NCI-H226 (cell line): ENCODE data around the gene SYCP2.
"Not testable (repeated sequence)": the region's sequence is repeated elsewhere in the genome, so short reads cannot be mapped to it uniquely, and the experiment has no call there.

Experiments used
- DNase-seq: peaks from one replicate; pipeline ENCODE4 v3.0.0-alpha.2; 2015

SYCP2 gene, protein sequence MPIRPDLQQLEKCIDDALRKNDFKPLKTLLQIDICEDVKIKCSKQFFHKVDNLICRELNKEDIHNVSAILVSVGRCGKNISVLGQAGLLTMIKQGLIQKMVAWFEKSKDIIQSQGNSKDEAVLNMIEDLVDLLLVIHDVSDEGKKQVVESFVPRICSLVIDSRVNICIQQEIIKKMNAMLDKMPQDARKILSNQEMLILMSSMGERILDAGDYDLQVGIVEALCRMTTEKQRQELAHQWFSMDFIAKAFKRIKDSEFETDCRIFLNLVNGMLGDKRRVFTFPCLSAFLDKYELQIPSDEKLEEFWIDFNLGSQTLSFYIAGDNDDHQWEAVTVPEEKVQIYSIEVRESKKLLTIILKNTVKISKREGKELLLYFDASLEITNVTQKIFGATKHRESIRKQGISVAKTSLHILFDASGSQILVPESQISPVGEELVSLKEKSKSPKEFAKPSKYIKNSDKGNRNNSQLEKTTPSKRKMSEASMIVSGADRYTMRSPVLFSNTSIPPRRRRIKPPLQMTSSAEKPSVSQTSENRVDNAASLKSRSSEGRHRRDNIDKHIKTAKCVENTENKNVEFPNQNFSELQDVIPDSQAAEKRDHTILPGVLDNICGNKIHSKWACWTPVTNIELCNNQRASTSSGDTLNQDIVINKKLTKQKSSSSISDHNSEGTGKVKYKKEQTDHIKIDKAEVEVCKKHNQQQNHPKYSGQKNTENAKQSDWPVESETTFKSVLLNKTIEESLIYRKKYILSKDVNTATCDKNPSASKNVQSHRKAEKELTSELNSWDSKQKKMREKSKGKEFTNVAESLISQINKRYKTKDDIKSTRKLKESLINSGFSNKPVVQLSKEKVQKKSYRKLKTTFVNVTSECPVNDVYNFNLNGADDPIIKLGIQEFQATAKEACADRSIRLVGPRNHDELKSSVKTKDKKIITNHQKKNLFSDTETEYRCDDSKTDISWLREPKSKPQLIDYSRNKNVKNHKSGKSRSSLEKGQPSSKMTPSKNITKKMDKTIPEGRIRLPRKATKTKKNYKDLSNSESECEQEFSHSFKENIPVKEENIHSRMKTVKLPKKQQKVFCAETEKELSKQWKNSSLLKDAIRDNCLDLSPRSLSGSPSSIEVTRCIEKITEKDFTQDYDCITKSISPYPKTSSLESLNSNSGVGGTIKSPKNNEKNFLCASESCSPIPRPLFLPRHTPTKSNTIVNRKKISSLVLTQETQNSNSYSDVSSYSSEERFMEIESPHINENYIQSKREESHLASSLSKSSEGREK (N-terminal part only)

DNA sequence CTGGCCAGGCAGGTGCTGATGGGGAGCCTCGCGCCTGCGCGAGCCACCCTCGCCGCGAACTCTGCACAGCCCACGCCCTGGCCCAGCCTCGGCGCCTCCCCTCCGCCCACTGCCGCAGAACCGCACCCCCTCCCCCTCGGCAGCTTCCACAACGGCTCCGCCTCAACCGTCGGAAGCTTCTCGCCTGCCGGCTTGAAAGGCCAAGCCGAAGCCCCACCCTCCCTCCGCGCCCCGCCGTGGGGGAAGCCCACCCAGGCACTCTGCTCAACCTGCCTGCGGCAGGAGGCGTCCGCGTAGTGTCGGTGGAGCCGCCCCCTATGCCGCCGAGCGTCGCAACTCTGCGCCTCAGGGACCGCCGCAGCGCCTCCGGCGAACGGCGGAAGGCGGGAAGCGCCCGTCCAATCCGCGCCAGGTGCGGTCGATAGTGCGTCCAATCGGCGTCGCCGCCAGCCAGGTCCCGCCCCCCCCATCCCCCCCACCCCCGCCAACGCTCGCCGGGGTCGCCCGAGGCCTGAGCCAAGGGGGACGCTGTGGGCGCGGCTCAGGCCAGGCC, at the start of gene SYCP2:
Gene SYCP2, minus strand, starts transcription at position 342 of the 553 bp plus-strand sequence. CDS start 11,224 bp downstream, outside the sequence.
- DNase-seq, result no peak

DNA sequence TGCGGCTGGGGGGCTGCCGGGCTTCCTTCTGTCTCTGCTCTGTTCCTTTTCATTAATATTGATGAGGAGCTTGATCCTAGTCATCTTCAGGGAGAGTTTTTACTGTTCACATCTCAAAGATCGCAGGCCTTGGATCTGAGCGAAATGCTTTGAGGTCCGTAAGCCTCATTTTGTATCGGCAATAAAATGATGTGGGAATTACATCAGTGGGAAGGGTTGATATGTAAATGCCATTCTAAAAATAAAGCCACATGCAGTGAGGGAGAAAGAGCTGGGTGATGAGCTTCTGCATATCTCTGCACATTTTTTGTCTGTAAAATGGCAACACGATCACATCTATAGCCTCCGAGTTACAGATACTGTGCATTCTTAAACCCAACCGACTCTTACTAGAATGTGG, 49.6 kb upstream of the SYCP2 start:
- DNase-seq, result no peak

DNA sequence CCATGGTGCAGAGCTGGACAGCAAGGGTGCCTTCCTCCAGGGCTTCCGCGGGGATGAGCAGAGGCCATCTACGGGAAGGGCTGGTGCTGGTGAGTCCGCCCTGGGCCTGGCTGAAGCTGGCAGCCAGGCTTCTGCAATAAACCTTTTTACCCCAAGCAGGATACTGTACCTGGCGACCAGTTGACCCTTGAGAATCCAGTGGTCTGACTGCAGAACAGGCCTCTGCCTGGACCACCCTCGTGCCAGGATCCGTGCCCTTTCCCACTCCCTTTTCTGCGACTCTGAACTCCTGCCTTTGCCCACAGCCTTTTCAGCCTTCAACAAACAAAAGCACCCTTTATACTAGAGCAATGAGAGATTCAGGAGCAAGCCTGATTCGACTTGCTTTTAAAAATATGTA, 43.6 kb upstream of the SYCP2 start:
- no peak for DNase-seq

DNA sequence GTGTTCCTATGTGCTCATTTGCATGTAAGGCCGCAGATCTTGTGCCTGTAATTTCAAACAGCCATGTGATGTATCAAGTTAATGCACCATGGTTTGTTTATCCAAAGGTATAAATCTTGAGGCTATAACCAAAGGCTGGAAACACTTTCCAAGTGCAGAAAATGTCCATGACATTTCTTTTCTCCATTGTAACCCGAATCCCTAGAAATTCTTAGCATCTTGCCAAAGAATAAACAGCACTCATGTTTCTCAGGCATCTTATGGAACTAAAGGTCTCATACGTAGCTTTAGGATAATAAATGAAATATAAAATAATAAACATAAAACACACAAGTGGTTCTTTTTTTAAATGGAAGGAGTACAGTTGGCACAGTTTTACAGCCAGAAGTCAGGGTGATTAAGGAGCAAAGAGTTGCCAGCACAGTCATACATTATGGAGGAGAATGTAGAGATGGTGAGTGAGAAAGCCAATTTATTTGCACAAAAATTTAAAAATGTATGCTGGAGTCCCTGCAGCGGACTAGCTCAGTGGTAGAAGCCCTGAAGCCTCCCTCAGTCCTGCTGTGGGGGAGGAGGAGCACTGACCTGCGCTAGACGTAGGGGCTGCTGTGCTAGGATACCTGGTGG, 42.8 kb upstream of the SYCP2 start:
- DNase-seq, result no peak

DNA sequence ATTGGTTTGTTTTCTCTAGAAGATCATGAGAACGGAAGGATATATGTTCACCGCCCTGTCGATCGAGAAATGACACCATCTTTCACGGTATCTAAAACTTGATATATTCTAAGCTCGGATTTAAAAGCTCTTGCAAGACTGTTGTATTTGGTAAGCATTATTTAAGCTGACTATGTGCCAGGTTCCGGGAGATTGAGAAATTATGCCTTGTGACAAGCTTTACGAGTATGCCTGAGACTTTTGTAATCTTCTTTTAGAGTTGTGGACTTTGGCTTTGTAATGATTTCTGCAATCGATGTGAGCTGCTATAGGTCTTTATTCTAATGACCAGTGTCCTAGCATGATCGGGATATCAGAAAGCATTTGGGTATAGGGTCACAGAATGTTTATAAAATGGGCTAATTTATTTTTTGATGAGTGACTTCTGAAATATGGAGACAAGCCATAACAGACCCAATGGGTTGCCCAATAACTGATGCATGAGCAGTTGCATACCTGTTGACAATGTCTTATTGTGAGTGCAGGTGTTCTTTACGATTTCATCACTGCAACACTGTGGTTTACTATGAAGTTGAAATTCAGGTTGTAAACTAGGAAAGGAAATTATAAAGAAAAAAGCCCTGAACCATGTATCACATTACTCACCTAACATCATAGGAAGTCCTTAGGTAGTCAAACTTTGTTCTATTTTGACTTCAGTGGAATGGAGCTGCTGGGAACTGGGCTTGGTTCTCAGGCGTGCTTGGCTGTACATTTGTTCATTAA, 38.8 kb upstream of the SYCP2 start:
- no peak for DNase-seq

DNA sequence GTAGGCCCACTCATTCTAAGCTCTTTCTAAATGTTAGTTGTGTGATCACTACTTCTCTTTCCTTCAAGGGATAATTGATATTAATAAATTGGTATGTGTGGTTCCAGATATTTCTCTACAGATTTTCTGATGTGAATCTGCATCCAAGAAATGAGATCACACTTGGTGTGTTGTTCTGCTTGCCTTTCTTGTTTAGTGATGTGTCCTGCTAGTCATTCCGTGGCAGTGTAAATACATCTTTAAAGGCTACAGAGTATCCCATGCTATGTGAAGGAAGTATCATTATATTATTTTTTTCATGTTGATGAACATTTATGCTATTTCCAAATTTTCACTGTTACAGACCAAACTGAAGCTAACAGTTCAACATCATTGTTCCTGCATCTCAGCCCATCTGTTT, 38.0 kb upstream of the SYCP2 start:
- no peak for DNase-seq

DNA sequence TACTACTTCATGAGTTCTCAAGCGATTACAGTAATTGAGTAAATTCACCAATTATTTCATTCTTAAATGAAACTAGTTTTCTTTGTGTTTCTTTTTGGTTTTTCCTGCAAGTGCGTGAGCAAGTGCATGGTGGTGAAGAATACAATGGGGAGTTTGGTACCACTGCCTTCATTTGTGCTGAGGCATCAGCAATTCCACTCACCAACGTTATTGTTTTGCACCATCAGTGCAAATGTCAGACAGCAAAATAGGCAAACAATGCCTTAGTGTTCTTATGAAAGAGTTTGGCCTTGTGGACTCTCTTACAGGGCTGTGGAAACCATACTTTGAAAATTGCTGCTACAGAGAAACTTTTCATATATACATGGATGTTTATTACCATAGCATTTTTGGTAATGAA, 33.0 kb upstream of the SYCP2 start:
- DNase-seq, result no peak

DNA sequence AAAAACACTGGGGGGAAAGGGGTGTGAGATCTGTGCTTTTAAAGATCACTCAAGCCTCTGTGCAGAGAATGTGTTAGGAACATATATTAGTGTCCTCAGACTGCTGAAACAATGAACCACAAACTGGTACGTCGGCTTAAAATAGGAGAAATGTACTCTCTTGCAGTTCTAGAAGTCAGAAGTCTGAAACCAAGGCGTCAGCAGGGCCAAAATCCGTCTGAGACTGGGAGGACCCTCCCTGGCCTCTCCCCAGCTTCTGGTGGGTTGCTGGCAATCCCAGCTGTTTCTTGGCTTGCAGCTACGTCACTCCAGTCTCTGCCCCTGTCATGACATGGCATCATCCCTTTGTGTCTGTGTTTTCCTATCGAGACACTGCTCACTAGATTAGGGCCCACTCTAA, 28.7 kb upstream of the SYCP2 start:
- DNase-seq, result no peak

DNA sequence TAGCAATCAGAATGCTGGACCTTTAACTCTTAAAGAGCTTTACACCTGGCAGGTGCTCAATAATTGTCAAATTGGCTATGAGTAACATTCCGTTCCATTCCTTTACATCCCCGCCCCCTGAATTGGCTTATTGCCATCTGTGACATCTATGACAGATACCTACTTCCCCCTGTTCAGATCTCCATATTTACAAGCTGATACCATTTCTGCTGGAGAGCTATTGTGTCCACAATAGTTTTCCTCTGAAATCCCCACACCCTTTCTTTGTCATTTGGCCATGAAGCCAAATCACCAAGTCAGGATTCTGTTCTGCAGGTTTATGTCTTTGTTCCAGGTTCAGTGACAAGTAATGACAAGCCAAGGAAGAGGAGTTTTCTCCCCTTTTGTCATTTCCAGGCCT, 28.0 kb upstream of the SYCP2 start:
- no peak for DNase-seq

DNA sequence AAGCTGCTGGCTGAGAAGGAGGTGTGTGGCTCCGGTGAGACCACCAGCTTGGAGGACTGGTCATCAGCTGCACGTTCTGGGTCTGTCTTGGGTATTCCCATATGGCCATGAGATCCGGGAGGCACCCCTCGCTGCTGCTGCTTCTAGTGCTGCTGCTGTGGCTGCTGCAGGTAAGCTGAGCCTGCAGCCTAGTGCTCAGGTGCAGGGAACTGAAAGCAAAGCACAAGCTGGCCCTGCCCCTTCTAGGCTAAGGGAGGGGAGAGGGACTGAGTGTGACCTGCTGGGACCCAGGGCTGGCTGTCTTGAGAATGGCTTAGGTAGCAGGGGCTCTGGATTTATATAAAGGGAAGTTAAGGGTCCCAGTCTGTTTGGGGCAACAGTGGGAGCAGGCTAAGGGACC, 25.2 kb upstream of the SYCP2 start:
- no peak for DNase-seq

DNA sequence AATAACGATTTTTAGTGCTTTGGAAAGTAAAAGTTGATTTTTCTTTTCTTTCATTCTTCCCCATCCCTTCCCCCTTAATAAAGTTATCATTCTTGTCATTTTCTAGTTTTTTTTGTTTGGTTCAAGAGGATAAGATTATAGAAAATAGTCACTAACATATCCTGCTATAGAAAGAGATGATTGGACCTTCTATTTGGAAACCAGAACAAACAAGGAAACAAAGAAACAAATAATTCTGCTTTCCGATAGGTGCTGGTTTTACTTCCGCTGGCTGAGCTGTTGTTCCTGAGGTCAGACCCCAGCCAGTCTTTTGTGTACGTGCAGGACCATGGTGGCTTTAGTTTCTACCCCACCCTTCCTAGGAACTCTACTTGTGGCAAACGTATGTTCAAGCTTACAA, 24.7 kb upstream of the SYCP2 start, which contains the start of gene CDH26:
Gene CDH26, plus strand, starts transcription at position 301 of the 400 bp plus-strand sequence. CDS start 304 bp downstream, outside the sequence.
- no peak for DNase-seq

DNA sequence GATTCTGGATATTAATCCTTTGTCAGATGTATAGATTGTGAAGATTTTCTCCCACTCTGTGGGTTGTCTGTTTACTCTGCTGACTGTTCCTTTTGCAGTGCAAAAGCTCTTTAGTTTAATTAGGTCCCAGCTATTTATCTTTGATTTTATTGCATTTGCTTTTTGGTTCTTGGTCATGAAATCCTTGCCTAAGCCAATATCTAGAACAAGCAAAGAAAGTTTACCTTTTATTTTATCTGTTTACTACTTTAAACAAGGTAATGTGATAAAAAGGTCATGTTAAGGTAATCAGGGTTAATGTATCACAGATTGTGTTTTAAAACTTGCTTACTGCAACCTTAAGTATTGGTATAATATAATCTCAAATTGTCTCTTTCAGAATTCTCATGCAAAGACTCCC, 24.1 kb upstream of the SYCP2 start:
- not testable (repeated sequence) for DNase-seq

DNA sequence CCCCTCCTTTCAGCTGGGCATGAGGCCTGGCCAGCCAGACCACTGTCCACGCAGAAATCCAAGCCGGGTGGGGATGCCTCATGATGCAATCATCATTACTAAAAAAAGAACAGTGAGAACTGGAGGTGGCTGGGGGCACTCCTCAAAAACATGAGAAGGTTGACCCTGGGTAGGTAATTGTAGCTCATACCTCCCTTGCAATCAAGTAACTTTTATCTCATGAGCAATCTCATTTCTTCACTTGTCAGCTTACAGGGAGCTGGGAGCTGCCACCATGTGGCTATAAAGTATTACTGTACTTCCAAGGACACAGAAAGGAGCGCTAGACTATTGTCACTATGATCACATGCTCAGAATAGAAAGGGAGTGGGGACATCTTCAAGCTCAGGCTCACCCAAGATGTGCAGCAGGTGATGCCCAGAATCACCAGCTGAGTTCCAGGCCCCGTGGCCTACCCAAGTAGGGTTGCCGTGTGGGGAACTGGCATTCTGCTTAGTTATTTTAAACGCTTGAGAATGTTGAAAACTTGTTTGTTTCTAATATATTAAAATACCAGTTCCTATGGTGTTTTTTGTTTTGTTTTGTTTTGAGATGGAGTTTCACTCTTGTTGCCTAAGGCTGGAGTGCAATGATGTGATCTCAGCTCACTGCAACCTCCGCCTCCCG, 21.8 kb upstream of the SYCP2 start:
- DNase-seq, result no peak

DNA sequence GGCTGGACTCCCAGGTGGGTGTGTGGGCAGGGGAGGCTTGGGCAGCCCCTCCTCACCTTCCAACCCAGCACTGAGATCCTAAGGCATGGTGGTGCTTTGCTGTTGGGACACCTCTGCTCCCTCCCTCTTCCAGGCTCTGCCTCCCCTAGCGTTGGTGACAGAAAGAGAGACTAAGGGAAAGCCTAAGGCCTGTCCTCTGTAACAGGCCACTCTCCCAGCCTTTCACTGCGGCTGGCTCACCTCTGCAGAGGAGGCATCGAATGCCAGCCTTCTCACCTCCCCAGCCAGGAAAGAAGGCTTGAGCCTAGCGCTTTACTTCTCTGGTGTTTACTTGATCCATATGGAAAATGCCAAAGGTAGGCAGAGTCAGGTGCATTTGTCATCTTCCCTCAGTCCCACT, 21.3 kb upstream of the SYCP2 start:
- DNase-seq, result no peak

DNA sequence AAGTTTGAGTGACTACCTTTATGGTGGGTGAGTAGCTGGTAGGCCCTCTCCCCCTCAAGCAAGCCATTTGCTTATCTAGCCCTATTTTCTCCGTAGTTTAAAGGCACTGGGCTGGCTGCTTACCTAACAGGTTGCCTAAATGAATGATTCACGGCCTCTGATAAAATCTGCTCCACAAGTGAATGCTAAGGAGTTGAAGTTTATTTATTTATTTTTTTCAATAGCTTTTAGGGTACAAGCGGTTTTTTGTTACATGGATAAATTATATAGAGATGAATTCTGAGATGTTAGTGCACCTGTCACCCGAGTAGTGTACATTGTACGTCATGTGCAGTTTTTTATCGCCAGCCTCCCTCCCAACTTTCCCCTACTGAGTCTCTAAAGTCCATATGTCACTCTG, 16.5 kb upstream of the SYCP2 start:
- DNase-seq, result no peak

DNA sequence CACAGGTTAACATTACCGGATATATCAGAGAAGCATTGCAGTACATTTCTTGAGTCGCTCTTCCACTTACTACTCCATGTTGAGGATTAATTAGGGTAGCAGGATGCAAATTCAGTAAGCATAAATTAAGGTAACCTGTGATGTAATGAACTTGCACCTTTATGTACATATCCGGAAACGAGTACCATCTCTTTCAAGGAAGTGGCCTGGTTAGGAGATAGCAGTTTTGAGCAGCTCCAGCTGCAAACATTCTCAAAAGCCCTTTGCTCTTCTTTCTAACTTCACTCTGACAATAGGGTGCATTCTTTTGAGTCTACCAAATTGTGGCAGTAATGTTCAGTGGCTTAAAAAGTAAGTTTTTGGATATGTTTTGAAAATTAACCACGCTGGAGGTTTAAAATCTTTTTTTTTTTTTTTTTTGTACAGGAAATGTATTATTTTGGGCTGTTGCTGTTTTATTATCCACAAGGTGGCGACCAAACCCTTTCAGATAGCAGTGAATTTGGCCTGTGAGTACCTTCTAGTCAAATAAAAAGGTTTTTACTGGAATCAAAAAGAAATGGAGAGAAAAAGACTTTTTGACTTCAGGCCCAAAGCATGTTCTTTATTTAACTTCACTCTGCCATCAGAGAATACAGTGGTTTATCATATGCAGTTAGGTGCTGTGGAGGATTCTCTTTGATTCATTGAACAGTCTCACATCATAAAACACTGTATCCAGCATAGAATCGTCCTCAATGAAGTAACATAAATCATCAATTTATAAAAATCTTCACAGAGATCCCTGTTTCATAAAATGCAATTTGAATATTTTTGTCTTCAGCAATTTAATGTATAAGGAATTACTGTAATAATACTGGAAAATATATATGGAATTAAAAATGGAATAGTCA, 15.6 kb upstream of the SYCP2 start:
- DNase-seq, result no peak

DNA sequence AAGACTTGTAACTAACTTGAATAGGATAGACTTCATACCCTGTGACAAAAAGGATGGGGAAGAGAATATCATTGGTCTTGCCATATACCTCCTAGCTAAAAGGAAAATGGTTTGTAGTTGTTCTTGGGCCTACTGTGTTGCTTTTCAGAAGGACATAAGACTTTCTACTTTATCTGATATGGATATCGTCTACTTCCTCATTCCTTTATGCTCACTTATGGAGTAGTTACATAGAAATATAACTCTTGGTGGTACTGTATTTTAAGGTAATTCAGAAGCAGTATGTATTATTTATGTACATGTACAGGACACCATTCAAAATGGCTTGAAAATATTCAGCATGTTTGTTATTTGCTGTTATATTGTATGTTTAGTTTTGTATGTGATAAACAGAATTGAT, 14.8 kb upstream of the SYCP2 start:
- no peak for DNase-seq

DNA sequence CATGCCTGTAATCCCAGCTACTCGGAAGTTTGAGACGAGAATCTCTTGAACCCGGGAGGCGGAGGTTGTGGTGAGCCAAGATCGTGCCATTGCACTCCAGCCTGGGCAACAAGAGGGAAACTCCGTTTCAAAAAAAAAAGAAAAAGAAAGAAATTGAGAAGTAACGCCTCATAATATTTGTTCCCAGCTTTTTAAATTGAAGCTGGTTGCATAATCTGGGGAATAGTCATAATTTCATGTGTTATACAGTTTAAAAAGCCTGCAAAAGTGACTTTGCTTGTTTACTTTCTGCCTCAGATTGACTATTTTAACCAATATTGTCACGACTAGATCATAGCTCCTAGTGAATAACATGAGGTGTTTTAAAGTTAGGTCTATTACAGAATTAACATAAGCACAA, 13.9 kb upstream of the SYCP2 start:
- DNase-seq, result no peak

DNA sequence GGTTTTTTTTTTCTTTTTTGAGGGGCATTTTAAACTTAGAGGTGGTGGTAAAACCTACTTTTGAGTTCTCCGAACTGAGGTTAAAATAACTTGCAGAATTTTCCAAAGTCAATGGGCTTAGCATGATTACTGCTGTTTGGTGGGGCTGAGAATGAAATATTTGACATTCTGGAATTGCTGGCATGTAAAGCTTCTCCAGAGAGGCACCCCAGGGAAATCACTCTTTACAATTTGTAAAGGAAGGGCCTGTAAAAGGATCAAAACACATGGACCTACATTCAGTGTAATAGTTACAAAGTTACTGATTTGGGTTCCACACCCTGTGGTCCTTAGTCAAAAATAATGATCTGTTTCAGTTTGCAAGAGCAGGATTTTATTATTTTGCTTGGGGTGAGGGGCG, 12.3 kb upstream of the SYCP2 start:
- DNase-seq, result no peak

DNA sequence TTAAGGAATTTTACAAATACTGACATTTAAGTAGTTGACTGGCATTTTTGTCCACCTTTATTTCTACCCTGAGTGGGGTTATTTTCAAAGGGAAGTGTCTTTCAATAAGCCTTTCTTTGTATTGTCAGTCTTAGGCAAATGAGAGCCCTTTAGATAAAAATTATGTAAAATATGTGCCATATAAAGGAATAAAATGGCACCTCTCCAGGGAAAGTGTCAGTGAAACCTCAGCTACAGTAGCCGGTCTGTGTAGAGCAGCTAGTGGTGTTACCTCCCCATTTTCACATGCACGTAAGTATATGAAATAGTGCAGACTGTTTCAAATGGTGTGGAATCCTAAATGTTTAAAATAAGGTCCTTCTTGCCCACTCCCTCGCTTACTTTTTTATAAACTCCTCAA, 11.7 kb upstream of the SYCP2 start:
- DNase-seq, result no peak
